HUES64 (cell line): ENCODE results near the gene RBMS2.

ENCODE experiments used
- H3K27ac ChIP-seq: 2 replicates; pipeline ENCODE4 v1.7.0; 2013; ENCODE audit warnings: low read depth, low read length, inconsistent platforms
- H3K27me3 ChIP-seq: 2 replicates; pipeline ENCODE4 v1.6.1; 2013; ENCODE audit warnings: mild to moderate bottlenecking, low read length; ENCODE audit not compliant: insufficient read depth
- H3K36me3 ChIP-seq: 2 replicates; pipeline ENCODE4 v1.6.1; 2013; ENCODE audit warnings: mild to moderate bottlenecking, low read length; ENCODE audit not compliant: insufficient read depth
- H3K4me1 ChIP-seq: 2 replicates; pipeline ENCODE4 v1.6.1; 2013; ENCODE audit warnings: mild to moderate bottlenecking, low read length, moderate library complexity; ENCODE audit not compliant: insufficient read depth
- H3K4me3 ChIP-seq: 2 replicates; pipeline ENCODE4 v1.5.1; 2013; ENCODE audit warnings: mild to moderate bottlenecking, low read length, moderate library complexity
- H3K9ac ChIP-seq: 2 replicates; pipeline ENCODE4 v1.6.1; 2013; ENCODE audit warnings: mild to moderate bottlenecking, low read depth, low read length
- H3K9me3 ChIP-seq: 2 replicates; pipeline ENCODE4 v1.6.1; 2013; ENCODE audit warnings: low read depth, low read length; ENCODE audit not compliant: insufficient read depth
- WGBS: fragments of 150-250, 120-280 bp; methylation state at CpG from one replicate; pipeline ENCODE4 v1.1.7; 2013; ENCODE audit warnings: missing lambda C conversion rate; 5-methylcytosine and 5-hydroxymethylcytosine counted together

RBMS2 gene

DNA sequence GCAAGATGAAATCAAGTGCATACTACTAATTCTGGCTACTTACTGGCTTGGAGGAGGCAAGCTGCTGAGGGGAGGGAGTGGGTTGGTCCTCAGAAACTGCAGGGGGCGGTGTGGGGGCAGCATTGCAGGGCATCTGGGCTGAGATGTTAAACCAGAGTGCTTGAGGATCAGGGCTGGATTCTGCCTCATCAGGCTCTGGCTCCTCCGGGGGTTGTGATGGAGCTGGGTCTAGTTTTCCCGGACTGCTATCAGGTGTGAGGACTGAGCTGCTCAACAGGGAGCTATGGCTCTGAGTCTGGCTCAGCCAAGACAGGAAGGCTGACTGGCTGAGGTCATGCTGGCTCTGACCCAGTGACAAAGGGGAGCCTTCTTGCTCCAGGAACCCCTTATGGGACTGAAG is 79.9 kb downstream of the RBMS2 start:
- WGBS: 88% methylated on average over 3 of the region's 3 CpGs
- no peaks in the 10 kb centered on the region for H3K27me3 ChIP-seq
- peaks cover 90% of the 10 kb centered on the region for H3K36me3 ChIP-seq
- no peak overlapping the region for H3K4me3 ChIP-seq
- peaks cover 7% of the 10 kb centered on the region; the same call in 1 of the 2 replicates for H3K4me1 ChIP-seq
- H3K27ac ChIP-seq: no peak overlapping the region
- no peak overlapping the region for H3K9ac ChIP-seq
- H3K9me3 ChIP-seq: no peaks in the 10 kb centered on the region

DNA sequence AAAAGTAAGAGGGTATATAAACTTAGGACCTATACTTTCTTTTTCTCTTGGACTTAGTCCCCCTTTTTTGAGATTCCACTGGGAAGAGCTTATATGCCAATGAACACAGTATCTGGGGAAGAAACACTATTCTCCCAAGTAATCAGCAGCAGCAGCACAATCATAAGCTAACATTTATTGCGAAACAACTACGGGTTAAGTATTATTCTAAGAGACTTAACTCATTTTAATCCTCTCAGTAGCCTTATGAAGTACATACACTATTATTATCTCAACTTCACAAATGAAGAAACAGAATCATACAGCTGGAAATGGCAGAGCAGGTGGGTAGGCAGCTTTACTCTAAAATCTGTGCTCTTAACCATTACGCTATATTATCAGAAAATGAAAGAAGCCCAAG is 80.6 kb downstream of the RBMS2 start:
- WGBS: 88% methylated on average over 3 of the region's 3 CpGs
- H3K36me3 ChIP-seq: peaks cover 97% of the 10 kb centered on the region
- no peak overlapping the region for H3K4me3 ChIP-seq
- H3K27ac ChIP-seq: no peak overlapping the region
- H3K9me3 ChIP-seq: no peaks in the 10 kb centered on the region
- no peaks in the 10 kb centered on the region for H3K27me3 ChIP-seq
- no peak overlapping the region for H3K9ac ChIP-seq
- peaks cover 2% of the 10 kb centered on the region; the same call in 1 of the 2 replicates for H3K4me1 ChIP-seq

DNA sequence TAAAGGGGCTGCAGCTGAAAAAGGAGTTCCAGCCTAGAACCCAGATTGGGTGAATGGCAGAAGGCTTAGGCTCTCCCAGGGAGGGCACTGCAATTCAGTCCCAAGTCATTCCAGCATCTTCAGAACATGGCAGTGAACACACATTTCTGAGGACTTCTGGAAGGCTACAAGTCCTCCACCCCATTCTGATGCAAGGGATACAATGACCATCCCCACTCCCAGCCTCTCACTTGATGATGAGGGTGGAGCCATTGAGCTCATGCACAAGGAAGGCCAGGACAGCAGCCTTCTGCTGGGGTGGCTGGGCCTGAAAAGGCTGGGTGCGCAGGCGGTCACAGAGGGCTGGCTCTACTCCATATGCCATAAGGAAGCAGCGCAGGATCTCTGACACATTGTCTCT is 82.7 kb downstream of the RBMS2 start:
- Histone ChIP-seq H3K4me1 (no peaks in the 10 kb centered on the region), H3K27me3 (no peaks in the 10 kb centered on the region), H3K9ac (no peak overlapping the region), H3K9me3 (no peaks in the 10 kb centered on the region), H3K36me3 (peaks cover 93% of the 10 kb centered on the region), H3K4me3 (no peak overlapping the region), H3K27ac (no peak overlapping the region)
- WGBS: 93% methylated on average over 3 of the region's 3 CpGs

DNA sequence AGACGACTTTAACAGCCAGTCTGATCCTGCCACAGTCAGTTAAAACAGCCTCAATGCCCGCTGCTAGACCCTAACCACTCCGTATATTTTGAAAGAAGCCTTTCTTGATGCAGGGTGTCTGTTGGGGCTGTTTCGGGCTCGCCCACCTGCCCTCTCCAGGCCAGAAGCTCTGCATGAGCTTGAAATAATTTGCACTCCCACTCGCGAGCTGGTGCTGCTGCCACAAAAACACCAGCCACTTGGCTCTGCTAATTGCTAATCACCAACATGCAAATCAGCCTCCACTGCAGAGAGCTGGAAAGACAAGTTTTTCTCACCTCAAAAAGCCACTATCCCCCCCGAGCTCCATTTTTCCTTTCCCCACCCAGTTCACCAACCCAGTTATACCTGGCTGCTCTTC is 93.0 kb downstream of the RBMS2 start:
- no peak overlapping the region for H3K27ac ChIP-seq
- no peak overlapping the region for H3K9ac ChIP-seq
- H3K4me3 ChIP-seq: no peak overlapping the region
- 94% methylated on average over 8 of the region's 8 CpGs for WGBS
- H3K4me1 ChIP-seq: no peaks in the 10 kb centered on the region
- no peaks in the 10 kb centered on the region for H3K9me3 ChIP-seq
- H3K27me3 ChIP-seq: no peaks in the 10 kb centered on the region
- peaks cover 86% of the 10 kb centered on the region for H3K36me3 ChIP-seq

DNA sequence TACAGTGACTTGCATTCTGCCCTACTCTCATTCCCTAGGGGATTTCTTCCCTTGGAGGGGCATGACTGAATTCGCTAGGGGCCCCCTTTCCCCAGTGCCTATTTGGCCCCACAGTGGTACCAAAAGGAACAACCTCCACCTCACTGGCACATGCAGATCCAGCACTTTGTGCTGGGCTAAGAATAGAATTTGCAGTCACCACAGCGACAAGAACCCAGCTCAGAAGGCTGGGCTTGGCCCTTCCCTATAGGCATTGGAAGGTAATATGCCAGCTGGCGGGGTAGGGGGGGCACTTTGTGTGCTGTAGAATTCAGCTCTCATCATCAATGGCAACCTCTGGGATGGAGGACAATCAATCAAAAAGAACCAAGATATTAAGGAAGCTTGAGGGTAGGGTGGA is 94.6 kb downstream of the RBMS2 start:
- Histone ChIP-seq H3K27me3 (no peaks in the 10 kb centered on the region), H3K27ac (no peak overlapping the region), H3K4me3 (no peak overlapping the region), H3K9ac (no peak overlapping the region), H3K9me3 (no peaks in the 10 kb centered on the region), H3K36me3 (peaks cover 83% of the 10 kb centered on the region), H3K4me1 (no peaks in the 10 kb centered on the region)
- 90% methylated on average over 3 of the region's 3 CpGs for WGBS

DNA sequence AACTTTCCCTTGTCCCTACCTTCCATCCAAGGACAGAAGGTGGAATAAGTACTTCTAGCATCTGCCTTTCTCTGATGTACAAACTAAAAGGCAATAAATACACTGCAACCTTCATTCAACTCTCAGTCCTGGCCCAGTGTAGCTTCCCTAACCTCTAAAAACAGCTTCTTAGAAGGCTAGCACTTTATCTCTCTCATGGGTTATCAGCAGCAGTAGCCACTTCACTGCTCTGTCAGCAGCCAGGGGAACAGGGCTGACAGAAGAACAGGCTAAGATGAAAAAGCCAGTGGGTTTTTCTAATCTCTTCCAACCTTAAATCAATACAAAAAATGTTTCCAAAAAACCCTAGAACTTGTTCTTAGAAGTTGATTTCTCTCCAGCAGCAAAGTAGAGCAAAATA is 95.3 kb downstream of the RBMS2 start:
- Histone ChIP-seq H3K9ac (no peak overlapping the region), H3K27ac (no peak overlapping the region), H3K27me3 (no peaks in the 10 kb centered on the region), H3K9me3 (no peaks in the 10 kb centered on the region), H3K36me3 (peaks cover 79% of the 10 kb centered on the region), H3K4me1 (no peaks in the 10 kb centered on the region), H3K4me3 (no peak overlapping the region)

DNA sequence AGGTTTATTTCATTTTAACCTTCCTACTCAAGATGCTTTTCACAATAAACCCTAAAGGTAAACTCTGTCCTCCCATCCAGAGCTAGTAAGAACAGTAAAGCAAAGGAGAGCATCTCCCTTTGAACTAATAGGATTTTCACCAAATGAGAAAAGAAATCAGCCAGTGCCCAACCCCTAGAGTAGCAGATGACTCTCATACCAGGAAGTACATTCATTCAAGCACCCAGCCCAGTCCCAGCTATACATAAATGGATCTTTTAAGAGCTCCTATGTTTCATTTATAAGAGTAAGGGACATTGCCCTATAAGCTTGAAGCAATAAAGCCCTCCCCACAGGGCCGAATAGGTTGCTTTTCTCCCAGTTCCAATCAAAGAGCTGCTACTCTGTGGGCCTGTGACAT is 100.9 kb downstream of the RBMS2 start:
- 94% methylated on average over 1 of the region's 1 CpG for WGBS
- H3K36me3 ChIP-seq: peaks cover 43% of the 10 kb centered on the region
- H3K4me3 ChIP-seq: no peak overlapping the region
- no peaks in the 10 kb centered on the region for H3K9me3 ChIP-seq
- H3K4me1 ChIP-seq: no peaks in the 10 kb centered on the region
- no peaks in the 10 kb centered on the region for H3K27me3 ChIP-seq
- no peak overlapping the region for H3K27ac ChIP-seq
- no peak overlapping the region for H3K9ac ChIP-seq

DNA sequence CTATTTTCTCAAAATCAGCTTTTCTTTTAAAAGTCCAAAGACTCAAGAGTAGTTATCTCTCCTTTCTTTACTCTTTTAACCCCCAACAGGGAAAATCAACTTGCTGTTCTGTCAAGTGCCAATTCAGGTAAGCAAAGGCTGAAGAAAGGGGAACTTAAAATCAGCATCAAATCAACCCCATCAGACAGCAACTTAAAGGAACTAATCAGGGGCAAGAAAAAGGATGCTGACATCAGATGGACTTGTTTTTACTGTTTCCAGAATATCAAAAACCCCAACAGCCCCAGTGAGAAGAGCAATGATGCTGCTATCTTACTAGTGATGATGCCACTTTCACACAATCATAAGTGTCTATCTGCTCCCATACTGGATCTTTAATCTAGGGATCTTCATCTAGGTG is 105.1 kb downstream of the RBMS2 start:
- H3K4me1 ChIP-seq: peaks cover 15% of the 10 kb centered on the region
- peaks cover 20% of the 10 kb centered on the region for H3K36me3 ChIP-seq
- H3K27me3 ChIP-seq: no peaks in the 10 kb centered on the region
- H3K9ac ChIP-seq: no peak overlapping the region
- no peaks in the 10 kb centered on the region for H3K9me3 ChIP-seq
- H3K27ac ChIP-seq: no peak overlapping the region
- H3K4me3 ChIP-seq: no peak overlapping the region

DNA sequence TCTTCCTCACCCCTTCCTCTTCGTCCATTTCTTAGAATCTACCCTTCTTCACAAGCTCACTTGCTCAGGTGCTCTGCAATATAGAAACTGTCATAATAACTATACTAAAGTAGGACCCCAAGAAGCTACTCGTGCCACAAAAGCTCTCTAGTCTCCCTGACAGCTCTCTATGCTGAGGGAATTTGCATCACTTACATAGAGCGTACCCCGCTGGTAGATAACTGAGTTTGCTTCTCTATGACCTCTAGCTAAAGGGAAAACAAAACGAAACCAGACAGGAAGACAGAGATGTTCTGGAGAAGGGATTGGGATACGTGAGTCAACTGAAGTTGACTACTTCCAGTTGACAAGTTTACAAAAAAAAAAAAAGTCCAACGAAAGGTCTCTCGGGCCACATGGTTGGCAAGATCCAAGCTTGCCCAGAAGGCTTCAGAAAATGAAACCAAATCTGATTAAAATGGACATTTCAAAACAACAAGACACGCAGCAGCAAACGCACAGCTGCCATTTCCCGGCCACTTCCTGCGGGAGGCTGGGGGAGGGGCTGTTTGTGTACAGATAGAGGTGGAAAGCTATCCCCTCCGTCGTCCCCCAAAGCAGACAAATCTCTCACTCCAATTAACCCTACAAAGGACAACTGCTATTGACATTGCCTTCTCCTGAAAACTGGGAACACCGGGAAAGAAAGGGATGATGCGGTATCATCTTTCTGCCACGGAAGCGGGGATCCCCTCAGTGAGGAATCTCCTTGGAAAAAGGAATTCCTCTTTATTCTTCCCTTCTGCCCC is 107.2 kb downstream of the RBMS2 start:
- H3K4me3 ChIP-seq: peak overlapping the region; percentile 90
- no peaks in the 10 kb centered on the region for H3K27me3 ChIP-seq
- H3K9ac ChIP-seq: peak overlapping the region; percentile 80
- WGBS: 3% methylated on average over 14 of the region's 18 CpGs
- H3K4me1 ChIP-seq: peaks cover 34% of the 10 kb centered on the region
- H3K9me3 ChIP-seq: no peaks in the 10 kb centered on the region
- H3K36me3 ChIP-seq: peaks cover 14% of the 10 kb centered on the region
- peak overlapping the region; percentile 76; the same call in 1 of the 2 replicates for H3K27ac ChIP-seq

DNA sequence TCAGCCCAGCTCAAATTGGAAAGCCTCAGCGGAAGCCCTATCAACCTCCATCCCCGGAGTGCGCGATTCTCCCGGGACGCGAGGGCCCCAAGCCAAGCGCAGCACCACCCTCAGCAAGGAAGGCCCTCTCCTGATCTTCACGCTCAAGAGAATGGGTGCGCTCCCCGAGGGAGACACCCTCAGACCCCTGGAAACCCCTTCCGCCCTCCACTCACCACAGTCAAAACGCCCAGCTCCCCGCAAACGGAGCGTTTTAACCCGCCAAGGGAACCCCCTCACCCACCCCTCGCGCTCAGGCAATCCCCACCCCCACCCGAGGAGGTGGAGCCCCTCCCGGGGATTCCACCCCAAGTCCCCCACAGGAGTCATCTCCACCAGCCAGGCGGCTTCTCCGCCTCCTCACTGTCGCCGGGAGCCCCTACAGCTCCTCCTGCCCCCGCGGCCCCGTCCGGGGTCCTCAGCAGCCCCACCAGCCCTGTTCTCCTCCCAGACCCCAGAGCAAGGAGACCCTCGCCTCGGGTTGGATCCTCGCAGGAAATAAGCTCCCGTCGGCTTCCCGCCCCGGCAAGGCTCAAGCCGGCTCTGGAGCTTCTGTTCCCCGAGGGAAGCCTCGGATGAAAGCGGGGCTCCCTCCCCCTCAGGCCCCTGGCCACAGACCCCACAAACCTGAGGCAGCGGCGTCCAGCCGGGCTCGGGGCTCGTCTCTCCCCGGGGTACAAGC is 108.0 kb downstream of the RBMS2 start:
- H3K9me3 ChIP-seq: no peaks in the 10 kb centered on the region
- peaks cover 34% of the 10 kb centered on the region for H3K4me1 ChIP-seq
- H3K4me3 ChIP-seq: peak overlapping the region; percentile 90
- no peaks in the 10 kb centered on the region for H3K27me3 ChIP-seq
- peak overlapping the region; percentile 80 for H3K9ac ChIP-seq
- peaks cover 14% of the 10 kb centered on the region for H3K36me3 ChIP-seq
- under 1% methylated on average over 46 of the region's 46 CpGs for WGBS
- peak overlapping the region; percentile 76 for H3K27ac ChIP-seq

DNA sequence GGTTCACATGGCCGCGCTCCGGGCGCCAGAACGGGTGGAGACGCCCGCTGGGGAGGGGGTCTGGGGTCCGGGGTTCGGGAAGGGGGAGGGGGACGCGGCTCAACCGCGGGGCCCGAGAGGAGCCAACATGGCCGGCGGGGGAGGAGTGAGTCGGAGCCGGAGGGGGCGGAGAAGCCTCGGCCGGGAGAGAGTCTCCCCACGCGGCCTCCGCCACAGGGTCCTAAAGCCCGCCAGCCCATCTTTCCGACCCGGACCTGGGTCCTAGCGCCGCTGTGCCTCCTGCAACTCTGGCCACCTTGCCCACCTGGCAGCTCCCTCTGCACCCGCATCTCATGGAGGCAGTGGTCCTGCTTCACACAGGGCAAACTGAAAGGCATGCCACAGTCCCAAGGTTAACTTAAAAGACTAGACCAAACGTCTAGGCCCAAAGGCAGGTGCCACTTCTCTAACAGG is 108.6 kb downstream of the RBMS2 start, which contains the start of gene BAZ2A:
Gene BAZ2A, minus strand, starts transcription at position 147 of the 453 bp plus-strand sequence. CDS start 12,796 bp downstream, outside the sequence.
- peaks cover 34% of the 10 kb centered on the region for H3K4me1 ChIP-seq
- peak within 1 kb of the TSS; percentile 80 for H3K9ac ChIP-seq
- peaks cover 14% of the 10 kb centered on the region for H3K36me3 ChIP-seq
- no peaks in the 10 kb centered on the region for H3K9me3 ChIP-seq
- under 1% methylated on average over 31 of the region's 31 CpGs for WGBS
- H3K27ac ChIP-seq: peak within 1 kb of the TSS; percentile 76
- H3K27me3 ChIP-seq: no peaks in the 10 kb centered on the region
- H3K4me3 ChIP-seq: peak within 1 kb of the TSS; percentile 90
